ENCODE measurements around the gene CLIC6.

CLIC6 gene

DNA sequence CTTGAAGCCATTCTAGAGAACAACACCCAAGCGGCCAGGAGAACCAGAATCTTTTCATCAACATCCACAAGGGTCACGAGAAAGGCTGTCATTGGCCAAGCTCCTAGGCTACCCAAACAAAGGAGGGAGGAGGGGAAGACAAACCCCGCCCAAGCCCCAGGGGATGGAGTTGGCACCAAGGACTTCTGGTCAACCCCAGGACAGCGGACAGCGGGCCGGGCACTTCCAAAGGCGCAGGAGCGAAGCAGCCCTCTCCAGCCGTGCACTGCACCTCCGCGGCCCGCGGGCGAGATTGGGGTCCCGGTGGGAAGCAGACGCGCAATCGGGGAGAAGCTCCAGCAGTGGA lies at the start of gene CLIC6:
Gene CLIC6, plus strand, starts transcription at position 192 of the 346 bp plus-strand sequence. CDS start 395 bp downstream, outside the sequence.
- DNase-seq = no peak

DNA sequence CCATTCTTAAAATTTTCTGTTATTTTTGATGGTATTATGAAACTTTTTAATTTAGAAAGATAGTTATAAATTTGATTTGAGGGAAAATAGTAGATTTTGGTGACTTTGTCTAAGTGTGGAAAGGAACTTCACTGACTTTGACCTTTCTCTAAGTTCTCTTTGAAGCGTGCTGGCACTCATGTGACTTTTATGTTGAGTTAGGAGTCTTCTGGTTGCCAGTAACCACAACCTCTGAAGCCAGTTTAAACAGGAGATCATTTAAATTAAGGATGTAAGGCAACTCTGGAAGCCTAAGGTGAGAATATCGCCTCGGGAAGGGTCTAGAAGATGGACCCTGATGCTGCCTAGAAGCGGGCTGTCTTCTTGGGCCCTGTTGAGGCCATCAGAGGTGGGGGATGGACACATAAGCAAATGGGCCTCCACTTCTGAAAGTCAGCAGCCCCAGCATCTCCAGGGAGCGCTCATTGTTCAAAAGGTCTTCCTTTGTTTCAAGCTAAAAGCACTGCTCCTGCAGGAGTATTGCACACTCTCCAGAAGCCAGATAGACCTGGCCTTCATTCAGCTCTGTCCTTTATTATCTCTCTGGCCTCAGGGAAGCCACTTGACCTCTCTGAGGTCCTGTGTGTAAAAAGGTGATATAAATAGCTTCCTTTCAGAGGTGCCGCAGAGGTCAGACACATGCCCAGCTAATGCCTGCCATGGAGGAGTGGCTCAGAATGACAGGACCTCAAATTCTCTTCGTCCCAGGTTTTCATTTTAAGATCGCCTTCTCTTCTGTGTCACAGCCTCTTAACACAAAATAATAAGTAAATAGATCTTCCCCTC lies 48.7 kb upstream of the CLIC6 start:
- no peak for DNase-seq

DNA sequence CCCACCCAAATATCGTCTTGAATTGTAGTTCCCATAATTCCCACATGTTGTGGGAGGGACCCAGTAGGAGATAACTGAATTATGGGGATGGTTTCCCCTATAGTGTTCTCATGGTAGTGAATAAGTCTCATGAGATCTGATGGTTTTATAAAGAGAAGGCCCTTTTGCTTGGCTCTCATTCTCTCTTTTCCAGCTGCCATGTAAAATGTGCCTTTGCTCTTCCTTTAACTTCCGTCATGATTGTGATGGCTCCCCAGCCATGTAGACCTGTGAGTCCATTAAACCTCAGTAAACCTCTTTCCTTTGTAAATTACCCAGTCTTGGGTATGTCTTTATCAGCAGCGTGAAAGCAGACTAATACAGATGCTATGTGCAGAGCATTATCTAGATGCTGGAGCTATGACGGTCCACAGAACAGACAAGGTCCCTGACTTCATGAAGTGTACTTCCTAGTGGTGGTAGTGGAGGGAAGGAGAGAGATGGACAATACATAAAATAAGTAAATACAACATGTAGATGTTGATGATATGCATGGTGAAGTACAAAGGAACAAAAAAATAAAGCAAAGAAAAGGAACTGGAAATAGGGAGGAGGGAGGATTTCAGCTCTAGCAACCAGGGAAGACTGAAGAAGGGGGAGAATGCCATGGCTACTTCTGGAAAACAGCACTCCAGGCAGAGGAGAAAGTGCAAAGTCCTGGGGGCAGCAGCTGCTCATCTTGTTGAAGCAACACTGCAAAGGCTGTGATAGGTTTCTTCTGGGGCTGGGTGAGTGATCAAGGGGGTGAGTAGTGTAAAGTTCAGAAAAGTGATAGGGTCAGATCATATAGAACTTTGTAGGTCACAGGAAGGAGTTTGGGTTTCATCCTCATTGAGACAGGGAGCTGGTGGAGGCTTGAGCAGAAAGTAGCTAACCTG lies 47.1 kb upstream of the CLIC6 start:
- no peak for DNase-seq

DNA sequence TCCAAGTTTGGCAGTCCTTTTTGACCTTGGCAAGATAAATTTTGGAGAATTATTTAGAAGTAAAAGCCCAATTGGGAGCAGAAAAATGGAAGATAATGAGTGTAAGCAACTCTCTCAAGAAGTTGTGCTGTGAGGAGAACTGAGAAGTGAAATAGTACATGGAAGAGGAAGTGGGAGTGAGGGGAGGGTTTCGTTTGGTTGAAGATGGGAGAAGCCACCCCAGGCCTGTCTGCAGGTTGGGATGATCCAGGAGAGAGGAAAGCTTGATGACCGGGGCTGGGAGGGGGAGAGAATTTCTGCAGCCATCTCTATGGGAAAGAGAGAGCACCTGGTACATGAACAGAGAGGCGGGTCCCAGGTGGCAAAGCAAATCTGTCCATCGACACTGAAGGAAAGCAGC lies 45.3 kb upstream of the CLIC6 start:
- DNase-seq = no peak

DNA sequence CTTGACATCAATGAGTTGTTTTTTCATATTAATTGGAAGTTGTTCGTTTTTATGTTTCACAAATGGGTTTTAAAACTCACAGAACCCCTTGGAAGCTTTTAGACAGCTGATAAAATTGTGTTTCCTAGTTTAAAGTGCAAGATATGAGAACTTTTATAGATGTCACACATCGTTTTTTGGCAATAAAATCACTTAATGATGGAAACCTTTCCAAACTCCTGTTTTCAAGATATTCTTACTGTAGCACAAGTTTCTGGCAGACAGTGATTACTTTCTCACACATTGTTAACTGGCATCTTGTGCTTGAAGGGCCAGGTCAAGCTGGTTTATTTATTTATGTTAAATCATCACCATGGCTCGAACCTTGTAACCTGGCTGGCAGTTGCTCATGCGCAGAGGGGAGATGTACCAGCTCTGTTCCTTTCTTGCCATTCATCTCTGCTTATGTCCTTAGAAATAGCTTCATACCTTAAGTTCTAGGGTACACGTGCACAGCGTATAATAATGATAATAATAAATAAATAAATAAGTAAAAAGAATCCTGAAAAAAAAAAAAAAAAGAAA lies 43.7 kb upstream of the CLIC6 start:
- DNase-seq = no peak

DNA sequence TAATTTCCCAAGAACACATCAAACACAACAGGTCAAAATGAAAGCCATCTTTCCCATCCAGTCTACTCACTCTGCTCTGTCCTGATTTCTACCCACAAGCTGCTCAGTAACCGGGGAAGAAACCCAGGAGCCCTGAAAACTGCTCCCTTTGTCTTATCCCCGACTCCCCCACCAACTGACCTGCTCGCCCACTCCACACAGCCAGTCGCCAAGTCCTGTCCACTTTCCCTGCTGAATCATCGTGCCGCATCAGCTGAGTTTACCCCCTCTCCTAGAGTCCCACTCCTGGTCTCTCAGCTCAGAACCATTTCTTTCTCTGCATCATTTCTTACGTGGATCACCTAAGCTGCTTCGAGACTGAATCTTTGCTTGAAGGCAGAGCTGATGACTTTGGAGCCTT lies 42.7 kb upstream of the CLIC6 start:
- DNase-seq = no peak

DNA sequence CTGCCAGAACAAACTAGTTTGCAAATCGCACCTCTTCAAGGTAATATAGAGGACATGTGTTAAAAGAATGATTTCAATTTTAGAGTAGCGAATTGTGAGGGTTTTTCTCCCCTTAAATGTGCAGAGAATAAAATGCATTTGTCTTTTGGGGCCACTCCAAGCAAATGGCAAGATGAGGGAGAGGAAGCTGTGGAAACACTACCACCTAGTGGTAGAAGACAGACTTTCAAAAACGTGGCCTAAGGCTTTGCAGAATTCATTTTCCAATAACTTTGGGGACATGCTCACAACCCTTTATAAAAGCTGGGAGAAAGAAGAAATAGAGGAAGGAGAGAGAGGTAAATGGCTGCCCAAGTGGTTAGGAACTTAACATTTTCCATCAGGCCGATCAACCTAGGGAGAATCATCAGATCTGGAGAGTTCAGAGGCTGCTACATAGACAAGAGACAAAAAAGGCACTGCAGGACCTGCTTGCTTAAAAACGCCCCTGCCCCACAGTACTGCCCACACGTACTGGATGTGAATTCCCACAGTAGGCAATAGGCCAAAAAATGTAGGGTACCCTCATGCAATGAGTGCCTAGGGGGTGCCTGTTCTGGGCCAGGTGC lies 38.2 kb upstream of the CLIC6 start:
- DNase-seq = peak; percentile 45 to 69

DNA sequence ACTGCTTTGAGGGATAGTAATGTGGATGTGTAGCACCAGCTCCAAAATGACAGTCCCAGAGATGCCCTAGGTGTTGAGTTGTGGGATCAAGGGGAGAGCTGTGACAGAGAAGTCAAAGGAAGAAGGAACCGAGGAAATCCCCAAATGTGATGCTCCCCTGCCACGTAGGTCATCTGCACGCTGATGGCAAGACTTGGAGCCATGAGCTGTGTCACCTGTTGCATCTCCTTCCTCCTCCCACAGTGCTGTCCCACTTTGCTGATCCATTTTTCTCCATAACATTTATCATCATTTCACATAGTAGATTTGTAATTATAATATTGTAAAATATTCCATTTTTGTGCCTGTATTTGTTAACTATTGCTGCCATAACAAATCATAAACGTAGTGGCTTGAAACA lies 36.3 kb upstream of the CLIC6 start:
- no peak for DNase-seq

DNA sequence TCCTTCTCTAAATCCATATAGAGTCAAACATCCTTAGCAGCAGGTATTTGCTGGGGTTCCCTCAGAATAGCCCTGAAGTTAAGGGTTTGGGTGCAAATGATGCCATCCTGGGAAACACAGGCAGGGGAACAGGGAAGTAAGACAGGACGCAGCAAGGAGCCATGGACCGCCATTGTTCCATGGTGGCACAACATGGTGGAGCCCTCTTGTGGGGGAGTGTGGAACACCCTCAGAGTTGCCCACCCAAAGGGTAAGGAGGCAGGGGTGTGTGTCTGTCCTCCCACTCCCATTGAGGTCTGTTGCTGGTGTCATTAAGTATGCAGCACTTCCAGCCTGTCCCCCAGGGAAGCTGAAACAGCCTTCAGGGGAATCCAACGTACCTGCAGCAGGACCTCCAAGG lies 33.5 kb upstream of the CLIC6 start:
- DNase-seq = no peak

DNA sequence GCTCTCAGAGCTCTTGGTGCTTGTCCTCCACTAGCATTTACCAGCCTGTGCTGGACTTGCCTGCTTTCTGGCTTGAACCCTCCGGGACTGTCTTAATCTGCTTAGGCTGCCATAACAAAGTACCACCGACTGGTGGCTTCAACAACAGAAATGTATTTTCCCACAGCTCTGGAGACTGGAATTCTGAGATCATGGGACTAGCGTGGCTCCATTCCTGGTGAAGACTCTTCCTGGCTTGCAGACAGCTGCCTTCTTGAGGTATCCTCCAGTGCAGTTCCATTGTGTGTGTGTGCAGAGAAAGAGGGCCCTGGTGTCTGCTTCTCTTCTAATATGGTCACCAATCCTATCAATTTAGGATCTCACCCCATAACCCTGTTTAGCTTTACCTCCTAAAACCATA lies 31.8 kb upstream of the CLIC6 start:
- no peak for DNase-seq

DNA sequence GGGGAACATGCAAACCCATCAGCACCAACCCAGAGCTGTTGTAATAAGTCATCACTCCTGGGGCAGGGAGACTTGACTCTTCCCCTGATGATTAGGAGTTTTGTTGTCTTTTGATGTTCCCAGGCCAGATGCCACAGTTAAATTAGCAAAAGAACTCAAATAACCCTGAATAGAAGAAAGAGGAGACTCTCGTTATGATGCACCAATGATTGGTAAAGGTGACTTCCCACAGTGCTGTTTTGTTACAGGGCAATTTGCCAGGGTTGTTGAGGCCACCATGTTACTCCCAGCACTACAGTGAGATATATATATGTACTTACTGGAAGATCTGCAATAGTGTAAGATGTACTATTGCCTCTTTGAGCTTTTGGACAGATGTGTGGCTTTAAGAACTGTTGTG lies 29.5 kb upstream of the CLIC6 start:
- DNase-seq = no peak

DNA sequence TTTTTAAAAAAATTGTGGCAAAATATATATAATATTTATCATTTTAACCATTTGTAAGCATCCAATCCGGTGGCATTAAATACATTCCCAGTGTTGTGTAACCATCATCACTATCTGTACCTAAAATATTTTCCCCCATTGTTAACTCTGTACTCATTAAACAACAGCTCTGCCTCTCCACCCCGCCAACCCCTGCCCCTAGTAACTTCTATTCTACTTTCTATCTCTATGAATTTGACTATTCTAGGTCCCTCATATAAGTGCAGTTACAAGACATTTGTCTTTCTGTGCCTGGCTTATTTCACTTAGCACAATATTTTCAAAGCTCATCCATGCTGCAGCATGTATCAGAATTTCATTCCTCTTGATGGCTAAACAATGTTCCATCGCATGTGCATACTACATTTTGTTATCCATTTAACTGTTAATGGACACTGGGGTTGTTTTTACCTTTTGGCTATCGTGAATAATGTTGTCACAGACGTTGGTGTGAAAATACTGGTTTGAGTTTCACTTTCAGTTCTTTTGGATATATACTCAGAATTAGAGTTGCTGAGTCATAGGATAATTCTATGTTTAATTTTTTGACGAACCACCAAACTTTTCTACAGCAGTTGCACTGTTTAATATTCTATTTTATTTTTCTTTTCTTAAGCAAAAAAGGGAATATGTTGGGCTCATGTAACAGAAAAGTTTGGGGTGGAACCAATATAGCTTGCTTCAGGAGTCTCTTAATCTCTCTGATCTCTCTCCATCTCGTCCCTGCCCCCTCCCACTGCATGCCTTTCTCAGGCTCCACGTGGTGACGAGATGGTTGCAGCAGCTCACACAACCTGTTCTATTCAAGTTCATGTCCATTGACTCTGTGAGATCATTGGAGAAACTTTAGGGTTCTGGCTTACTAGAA lies 28.7 kb upstream of the CLIC6 start:
- DNase-seq = no peak

DNA sequence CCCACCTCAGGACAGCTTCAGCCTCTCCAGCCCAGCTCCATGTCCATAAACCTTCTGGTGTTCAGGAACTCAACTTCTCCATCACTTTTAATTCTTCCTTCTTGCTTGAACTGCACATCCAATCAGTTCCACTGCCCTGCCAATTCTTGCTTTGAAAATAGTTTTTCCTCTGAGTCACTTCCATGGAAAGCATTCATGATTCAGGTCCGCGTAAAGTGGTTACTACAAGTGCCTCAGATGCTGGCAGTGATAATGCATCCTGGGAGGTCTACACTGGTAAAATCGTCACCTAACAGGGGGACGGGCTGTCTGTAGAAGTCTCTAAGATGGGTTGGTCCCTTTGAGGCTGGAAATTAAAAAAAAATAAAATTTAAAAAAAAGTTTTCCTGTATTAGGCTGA lies 27.9 kb upstream of the CLIC6 start:
- no peak for DNase-seq

DNA sequence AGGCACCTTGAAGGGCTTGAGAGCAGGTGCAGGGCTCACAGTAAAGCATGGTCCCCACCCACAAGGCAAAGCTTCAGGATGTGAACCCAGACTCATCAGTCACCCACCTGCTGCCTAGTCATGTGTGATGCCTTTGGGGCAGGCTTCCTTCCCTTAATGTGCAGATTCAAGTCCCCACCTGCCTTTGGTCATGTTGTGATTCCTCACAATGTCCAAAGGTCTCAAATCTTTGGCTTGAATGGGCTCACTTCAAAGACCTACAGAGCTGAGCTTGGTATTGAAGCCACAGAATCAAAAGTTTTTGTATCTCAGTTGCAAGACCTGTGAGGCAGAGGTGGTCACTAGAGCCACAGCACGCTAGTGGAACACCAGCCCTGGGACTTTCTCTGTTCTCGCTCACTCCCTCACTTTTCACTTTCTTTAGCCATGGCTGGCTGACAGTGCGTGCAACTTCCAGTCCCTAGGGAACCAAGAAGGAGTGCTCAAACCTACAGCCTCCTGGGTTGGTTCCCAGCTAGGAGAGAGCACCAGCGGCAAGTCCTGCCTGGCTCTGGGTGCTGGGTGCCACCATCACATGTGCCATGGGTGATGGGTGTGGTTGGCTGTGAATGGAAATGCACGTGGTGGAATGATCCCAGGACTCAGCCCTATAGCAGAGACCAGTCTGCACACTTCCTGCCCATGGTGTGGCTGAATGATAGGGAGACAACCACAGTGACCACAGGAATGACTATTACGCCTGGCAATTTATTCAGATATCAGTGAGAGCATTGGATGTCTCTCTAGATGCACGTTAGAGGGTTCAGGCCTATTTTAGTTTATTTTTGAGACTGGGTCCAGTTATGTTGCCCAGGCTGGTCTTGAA lies 26.4 kb upstream of the CLIC6 start:
- no peak for DNase-seq

DNA sequence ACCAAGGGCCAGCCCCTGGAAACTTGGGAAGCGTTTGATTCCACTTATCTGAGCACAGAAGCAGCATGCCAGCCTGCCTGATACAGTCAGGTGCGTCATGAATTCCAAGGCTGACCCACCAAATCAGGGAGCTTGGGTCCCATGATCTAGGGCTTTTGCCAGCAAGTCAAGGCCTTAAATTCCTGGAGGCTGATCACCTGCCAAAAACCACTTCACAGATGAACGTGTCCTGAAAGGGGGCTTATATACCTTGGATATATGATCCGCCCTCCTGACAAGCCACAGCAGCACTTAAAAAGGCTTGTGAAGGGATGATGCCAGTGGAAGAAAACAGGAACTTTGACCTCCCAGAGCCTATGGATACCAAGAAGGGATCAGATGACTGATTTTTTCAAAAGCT lies 24.0 kb upstream of the CLIC6 start:
- peak in 1 of 2 experiments; percentile 34 for DNase-seq

DNA sequence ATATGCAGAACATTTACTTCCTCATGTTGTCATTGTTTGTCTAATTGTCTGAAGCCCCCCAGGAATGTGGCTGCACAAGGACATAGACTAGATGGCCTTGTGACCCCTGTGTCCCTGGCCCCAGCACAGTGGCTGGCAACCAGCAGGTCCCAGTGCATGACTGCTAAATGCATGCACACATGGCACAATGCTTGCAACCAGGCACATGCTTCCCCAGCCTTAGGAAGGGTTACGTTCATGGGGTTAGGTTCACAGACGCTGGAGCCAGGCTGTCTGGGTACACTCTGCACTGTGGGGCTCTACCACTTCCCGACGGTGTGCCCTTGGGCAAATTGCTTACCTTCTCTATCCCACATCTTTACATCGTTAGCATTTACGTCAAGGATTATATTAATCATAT lies 21.2 kb upstream of the CLIC6 start:
- DNase-seq = no peak

DNA sequence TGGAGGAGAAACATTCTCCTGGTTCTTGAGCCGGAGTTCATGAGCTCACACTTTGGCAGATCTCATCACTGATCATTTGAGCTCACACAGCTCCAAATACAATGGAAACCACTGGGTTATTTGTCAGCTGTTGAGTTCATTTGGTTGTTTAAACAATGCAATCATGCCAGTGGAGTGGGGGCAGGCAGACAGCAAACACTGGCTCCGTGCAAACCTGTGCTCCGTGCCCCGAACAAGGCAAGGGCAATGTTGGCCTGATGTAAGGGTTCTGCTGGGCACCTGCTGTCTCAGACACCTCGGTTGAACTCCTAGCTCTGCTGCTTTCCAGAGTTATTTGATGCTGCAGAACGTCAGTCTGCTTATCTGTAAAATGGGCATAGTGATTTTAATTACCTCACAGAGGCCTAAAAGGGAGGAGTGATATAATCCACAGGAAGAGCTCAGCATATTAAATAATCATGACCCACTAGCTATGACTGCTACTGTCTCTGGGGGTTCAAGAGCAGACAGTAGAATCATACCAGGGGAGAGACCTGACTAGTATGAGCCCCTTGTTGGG lies 20.0 kb upstream of the CLIC6 start:
- DNase-seq = peak in 1 of 2 experiments; percentile 23

DNA sequence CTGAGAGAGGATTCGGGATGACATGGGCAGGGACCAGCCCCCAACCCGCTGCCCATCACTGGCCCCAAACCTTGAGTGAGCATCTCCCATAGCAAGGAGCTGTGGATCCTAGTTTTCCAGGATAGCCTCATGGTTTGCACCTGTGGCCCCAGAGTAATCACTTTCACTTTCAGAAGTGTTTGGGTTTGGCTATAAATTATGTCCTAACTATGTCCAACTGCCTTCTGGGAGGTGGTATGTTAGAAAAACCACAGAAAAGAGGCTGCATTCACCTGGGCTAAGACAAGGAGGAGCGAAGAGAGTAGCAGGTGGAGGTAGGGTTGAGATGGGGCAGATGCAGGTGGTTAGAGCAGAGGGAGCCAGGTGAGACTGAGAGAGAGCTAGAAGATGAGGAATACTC lies 19.4 kb upstream of the CLIC6 start:
- DNase-seq = peak; percentile 55 to 86

DNA sequence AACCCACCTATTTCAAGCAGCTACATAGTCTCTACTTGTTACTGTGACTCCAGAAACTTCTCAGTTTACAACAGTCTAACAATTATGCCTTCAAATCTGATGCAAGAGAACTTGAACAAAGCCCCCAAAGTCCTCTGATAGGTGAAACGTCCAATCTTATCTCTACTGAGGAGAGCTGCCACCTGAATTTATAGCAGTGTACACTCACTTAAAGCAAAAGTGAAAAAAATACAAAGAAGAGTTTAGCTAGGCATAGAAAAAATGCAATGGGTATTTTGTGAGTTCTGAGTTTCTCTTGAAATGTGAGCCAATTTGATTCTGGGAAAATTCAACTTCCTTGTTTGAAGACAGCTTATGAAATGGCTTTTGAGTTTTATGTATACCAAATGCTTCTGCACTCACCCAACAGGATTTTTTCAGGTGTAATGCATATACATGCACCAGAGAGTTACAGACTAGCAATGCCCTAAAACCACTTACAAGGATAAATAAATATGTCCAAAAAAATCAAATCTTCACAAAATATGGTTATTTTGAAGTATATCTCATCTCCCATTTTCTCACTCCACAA lies 17.8 kb upstream of the CLIC6 start:
- DNase-seq = no peak

DNA sequence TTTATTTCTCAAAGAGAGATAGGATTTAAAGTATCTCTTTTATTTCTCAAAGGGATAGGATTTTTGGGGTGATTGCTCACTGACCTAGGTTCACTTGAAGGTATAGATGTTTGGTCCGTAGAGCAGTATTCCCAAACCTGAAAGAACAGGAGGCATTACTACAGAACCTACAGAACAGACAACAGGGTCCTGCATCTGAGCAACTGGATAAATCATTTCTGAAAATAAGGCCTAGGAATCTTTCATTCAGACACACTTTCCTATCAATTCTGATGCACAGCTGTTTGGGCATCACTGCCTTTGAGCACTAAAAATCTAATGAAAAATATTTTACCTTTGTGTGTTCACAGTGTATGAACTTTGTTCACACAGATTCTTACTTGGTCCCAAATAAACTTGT lies 17.2 kb upstream of the CLIC6 start:
- DNase-seq = no peak

DNA sequence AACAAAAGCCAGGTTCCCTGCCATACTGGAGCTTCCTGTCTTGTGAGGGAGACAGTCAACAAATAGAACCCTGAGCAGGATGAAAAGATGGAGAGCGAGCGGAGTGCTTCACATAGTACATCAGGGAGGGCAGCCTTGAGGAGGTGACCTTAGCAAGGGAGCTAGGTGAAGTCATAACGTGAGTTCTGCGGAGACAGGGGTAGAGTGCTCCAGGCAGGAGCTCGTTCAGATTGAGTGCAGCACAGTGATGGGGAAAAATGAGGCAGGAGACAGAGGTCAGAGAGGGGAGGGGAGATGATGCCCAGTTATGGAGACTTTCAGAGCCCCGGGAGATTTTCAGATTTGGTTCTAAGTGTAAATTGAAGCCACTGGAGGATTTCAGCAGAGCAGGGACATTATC lies 15.3 kb upstream of the CLIC6 start:
- DNase-seq = no peak
